ENCODE measurements around the gene TLE5.

Gene TLE5

DNA sequence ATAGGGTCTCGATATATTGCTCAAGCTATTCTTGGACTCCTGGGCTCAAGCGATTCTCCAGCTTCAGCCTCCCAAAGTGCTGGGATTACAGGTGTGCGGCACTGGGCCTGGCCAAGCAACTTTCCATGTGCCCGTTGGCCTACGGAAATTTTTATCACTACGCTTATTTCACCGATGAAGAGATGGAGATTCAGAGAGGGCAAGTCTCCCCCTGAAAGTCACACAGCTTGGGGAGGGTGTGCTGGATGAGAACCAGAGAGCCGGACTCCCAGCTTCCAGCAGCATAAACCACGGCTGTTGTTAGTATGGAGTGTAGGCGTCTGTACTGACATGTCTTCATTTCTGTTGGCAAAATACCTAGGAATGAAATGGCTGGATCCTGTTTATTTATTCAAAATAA is 20.0 kb upstream of the TLE5 start:
- H3K36me3 Mint-ChIP-seq (ENCODE audit: low read depth): no peaks in the 10 kb centered on the region
- peaks cover 20% of the 10 kb centered on the region for H3K27me3 Mint-ChIP-seq
- no peak overlapping the region for H3K27ac Mint-ChIP-seq
- no peaks in the 10 kb centered on the region for H3K4me1 Mint-ChIP-seq (ENCODE audit: low read depth)
- intact Hi-C loops (cut with micrococcal nuclease): no loop called here
- H3K9me3 Mint-ChIP-seq: no peaks in the 10 kb centered on the region
- no peak overlapping the region for H3K4me3 Mint-ChIP-seq

DNA sequence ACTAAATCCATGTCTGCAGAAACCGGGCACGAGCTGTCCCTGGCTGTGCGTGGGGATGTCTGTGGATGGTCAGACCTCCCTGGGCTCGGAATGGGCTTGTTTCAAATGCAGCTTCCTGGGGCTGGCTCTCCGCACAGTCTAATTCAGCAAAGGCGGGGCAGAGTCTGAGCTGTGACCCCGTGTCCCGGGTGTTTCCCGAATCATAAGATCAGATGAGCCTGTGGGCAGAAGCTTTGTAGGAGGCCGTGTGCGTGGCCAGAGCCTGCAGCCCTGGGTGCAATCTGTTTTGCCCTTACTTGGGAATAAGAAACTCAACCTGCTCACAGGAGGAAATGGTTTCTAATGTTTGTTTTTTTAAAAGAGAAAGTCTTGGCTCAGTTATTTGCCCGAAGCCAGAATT is 18.0 kb upstream of the TLE5 start:
- Mint-ChIP-seq H3K9me3 (no peaks in the 10 kb centered on the region), H3K4me3 (no peak overlapping the region)
- intact Hi-C loops (cut with micrococcal nuclease): no loop called here

DNA sequence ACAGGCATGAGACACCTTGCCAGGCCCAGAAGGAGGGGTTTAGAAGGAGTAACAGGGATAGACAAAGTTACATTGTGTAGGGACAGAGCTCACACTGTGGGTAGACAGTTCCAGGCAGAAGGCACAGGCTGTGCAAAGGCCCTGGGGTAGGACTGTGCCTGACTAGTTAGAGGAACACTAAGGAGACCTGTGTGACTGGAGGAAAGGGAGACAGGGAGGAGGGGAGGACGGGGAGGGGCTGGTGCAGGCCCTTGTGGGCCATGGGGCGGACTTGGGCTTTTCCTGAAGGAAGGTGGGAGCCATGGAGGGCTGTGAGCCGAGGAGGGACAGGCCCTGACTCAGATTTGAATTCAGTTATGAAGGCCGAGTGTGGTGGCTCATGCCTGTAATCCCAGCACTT is 17.3 kb upstream of the TLE5 start:
- H3K36me3 Mint-ChIP-seq (ENCODE audit: low read depth): no peaks in the 10 kb centered on the region
- H3K4me1 Mint-ChIP-seq (ENCODE audit: low read depth): peaks cover 11% of the 10 kb centered on the region
- no peak overlapping the region for H3K4me3 Mint-ChIP-seq
- H3K9me3 Mint-ChIP-seq: no peaks in the 10 kb centered on the region
- intact Hi-C loops (cut with micrococcal nuclease): no loop called here
- no peak overlapping the region for H3K27ac Mint-ChIP-seq
- H3K27me3 Mint-ChIP-seq: peaks cover 34% of the 10 kb centered on the region

More for the DNA sequence above, 18.0 kb upstream of the TLE5 start:
- Mint-ChIP-seq H3K27me3 (peaks cover 29% of the 10 kb centered on the region), H3K27ac (no peak overlapping the region), H3K4me1 (ENCODE audit: low read depth) (peaks cover 10% of the 10 kb centered on the region), H3K36me3 (ENCODE audit: low read depth) (no peaks in the 10 kb centered on the region)

DNA sequence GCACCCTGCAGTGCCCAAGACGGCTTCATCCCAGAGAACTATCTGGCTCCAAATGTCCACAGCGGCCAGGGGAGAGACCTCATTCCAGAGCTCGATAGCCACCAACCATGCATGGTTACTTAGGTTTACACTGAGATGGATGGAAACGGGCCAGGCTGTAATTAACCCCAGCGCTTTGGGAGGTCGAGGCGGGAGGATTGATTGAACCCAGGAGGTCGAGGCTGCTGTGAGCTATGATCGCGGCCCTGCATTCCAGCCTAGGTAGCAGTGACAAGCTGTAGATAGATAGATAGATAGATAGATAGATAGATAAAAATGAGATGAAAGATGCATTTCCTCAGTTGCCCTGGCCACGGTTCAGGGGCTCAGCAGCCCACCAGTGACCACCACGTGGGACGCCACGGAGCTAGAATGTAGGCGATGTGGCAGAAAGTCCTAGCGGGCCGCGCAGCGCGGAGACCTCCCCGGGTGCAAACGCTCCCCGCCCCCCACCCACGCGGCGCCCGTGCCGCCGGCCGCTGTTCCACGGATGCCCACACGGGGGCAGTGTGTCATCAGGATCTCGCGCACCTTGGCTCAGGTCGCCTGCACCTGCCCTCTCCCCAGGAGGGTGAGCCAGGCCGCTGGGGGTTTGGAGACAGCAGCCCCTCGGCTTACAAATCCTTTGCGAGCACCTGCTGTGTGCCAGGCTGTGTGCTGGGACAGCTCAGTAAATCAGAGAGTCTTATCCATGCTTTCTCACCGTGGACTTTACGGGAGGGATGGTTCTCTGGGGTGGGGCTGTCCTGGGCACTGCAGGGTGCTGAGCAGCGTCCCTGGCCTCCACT is 13.5 kb upstream of the TLE5 start:
- peaks cover 18% of the 10 kb centered on the region for H3K4me1 Mint-ChIP-seq (ENCODE audit: low read depth)
- no peak overlapping the region for H3K4me3 Mint-ChIP-seq
- intact Hi-C loops (cut with micrococcal nuclease): loop anchor here (2.0 kb wide), 1 partner anchor 29 kb away; no protein-coding TSS in a partner anchor
- H3K27ac Mint-ChIP-seq: no peak overlapping the region
- no peaks in the 10 kb centered on the region for H3K36me3 Mint-ChIP-seq (ENCODE audit: low read depth)
- H3K27me3 Mint-ChIP-seq: peaks cover 32% of the 10 kb centered on the region
- H3K9me3 Mint-ChIP-seq: no peaks in the 10 kb centered on the region

DNA sequence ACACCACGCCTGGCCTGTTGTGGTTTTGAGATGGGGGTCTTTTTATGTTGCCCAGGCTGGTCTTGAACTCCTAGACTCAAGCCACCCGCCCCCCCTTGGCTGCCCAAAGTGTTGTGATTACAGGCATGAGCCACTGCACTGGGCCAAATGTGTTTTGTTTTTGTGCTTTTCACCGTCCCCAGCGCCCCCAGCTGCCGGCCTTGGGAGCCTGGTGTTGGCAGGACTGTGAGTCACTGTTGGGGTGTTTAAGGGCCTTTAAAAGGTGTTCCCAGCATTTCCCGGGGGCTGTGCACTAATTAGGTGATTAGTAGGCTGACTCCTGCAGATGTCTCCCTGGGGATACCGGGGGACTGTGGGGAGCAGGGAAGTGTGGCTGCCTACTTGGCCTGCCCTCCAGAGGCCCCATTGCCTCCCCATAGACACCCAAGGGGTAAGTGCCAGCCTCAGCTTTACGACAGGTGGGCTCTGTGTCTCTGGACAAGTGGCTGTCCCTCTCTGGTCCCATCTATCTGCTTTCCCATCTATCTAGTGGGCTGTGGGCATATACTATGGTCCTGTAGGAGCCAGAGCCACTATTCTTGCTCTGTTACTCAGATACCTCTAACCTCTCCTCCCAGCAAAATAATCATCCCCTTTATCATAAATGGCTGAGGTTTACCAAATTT is 11.8 kb upstream of the TLE5 start:
- Mint-ChIP-seq H3K9me3 (no peaks in the 10 kb centered on the region), H3K4me1 (ENCODE audit: low read depth) (peaks cover 18% of the 10 kb centered on the region), H3K27me3 (peaks cover 30% of the 10 kb centered on the region), H3K27ac (no peak overlapping the region), H3K36me3 (ENCODE audit: low read depth) (no peaks in the 10 kb centered on the region), H3K4me3 (no peak overlapping the region)
- intact Hi-C loops (cut with micrococcal nuclease): no loop called here

DNA sequence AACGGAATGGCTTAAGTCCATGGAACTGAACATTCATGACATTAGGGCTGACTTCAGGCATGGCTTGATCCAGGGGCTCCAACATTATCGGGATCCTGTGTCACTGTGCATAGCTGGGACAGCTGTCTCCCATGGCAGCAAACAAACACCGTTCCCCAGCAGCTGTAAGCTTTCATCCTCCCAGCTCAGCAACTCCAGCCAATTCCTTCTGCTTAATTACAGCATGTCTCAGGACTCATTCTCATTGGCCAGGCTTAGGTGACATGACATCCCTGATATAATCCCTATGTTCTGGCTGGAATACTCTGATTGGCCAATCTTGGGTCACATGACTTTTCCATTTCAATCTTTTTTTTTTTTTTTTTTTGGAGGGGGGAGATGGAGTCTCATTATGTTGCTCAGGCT is 10.9 kb upstream of the TLE5 start:
- no peaks in the 10 kb centered on the region for H3K36me3 Mint-ChIP-seq (ENCODE audit: low read depth)
- H3K9me3 Mint-ChIP-seq: no peaks in the 10 kb centered on the region
- H3K4me3 Mint-ChIP-seq: no peak overlapping the region
- intact Hi-C loops (cut with micrococcal nuclease): no loop called here
- peaks cover 18% of the 10 kb centered on the region for H3K4me1 Mint-ChIP-seq (ENCODE audit: low read depth)
- peaks cover 34% of the 10 kb centered on the region for H3K27me3 Mint-ChIP-seq
- H3K27ac Mint-ChIP-seq: no peak overlapping the region

DNA sequence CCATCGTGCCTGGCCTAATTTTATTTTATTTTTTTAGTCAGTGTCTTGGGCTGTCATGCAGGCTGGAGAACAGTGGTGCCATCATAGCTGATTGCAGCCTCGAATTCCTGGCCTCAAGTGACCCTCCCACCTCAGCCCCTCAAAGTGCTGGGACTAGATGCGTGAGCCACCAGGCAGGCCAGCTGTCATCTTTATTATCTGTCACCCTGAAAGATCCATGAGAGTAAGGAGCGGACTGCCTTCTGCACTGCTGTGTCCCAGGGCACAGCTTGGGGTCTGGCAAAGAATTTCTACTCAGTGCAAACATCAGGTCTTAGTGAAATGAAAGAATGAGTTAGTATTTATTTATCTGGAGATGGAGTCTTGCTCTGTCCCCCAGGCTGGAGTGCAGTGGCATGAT is 9.5 kb upstream of the TLE5 start:
- intact Hi-C loops (cut with micrococcal nuclease): no loop called here
- no peaks in the 10 kb centered on the region for H3K9me3 Mint-ChIP-seq
- no peak overlapping the region for H3K4me3 Mint-ChIP-seq
- H3K4me1 Mint-ChIP-seq (ENCODE audit: low read depth): peaks cover 18% of the 10 kb centered on the region
- H3K36me3 Mint-ChIP-seq (ENCODE audit: low read depth): no peaks in the 10 kb centered on the region
- no peak overlapping the region for H3K27ac Mint-ChIP-seq
- peaks cover 40% of the 10 kb centered on the region for H3K27me3 Mint-ChIP-seq

DNA sequence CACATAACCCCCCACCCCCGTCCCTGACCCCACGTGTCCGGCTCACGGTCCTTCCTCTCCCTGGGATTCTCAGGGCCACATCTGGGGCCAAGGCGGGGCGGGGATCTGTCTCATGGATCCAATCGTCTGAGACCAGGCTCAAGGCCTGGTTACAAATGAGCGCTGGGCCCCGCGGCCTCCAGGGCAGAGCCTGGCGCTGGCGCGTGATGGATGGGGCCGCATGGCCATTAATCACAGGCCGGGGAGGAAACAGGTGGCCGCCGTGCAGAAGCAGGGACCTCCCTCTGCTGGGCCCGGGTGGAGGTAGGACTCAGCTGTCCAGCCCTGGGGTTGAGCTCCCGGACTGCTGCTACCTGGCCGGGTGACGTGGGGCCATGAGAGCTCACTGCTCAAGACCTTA is 5.8 kb upstream of the TLE5 start:
- peaks cover 27% of the 10 kb centered on the region for H3K27me3 Mint-ChIP-seq
- H3K9me3 Mint-ChIP-seq: no peaks in the 10 kb centered on the region
- intact Hi-C loops (cut with micrococcal nuclease): no loop called here
- H3K36me3 Mint-ChIP-seq (ENCODE audit: low read depth): peaks cover under 1% of the 10 kb centered on the region
- H3K4me1 Mint-ChIP-seq (ENCODE audit: low read depth): peaks cover 12% of the 10 kb centered on the region
- no peak overlapping the region for H3K4me3 Mint-ChIP-seq
- no peak overlapping the region for H3K27ac Mint-ChIP-seq

DNA sequence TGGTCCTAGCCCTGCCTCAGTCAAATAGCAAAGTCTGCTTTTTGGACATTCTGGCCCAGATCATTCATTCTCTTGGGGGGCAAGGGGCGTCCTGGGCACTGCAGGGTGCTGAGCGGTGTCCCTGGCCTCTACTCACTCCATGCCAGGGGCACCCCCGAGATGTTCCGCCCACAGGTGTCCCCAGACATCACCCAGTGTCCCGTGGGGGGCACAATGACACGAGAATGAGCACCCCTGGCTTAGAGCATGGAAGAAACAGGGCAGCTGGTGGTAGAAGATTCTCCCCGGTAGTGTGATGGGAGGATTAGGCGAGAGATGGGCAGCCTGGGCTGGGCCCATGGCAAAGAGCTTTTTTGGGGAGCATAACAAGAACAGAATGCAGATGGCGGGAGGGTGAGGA is 5.3 kb upstream of the TLE5 start:
- Mint-ChIP-seq H3K9me3 (no peaks in the 10 kb centered on the region), H3K36me3 (ENCODE audit: low read depth) (peaks cover 6% of the 10 kb centered on the region), H3K27ac (no peak overlapping the region), H3K4me1 (ENCODE audit: low read depth) (peaks cover 12% of the 10 kb centered on the region), H3K27me3 (peaks cover 26% of the 10 kb centered on the region), H3K4me3 (no peak overlapping the region)
- intact Hi-C loops (cut with micrococcal nuclease): no loop called here

DNA sequence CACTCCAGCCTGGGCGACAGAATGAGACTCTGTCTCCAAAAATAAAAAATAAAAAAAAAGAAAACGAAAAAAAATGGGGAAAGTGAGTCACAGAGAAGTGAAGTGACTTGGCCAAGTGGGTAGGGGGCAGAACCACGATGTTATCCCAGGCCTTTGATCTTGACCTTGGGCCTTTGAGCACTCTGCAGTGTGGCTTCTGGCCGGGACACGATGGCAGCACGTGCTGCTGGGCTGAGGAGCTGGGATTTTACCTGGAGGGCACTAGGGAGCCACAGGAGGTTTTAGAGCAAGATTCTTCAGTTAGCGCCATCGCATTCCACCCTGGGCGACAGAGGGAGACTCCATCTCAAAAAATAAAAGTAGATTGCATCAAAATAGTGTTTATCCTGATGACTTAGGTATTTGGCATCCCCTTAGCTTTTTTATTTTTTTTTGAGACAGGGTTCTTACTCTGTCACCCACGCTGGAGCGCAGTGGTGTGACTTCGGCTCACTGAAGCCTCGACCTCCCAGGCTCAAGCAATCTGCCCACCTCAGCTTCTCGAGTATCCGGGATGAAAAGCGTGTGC is 4.3 kb upstream of the TLE5 start:
- H3K27ac Mint-ChIP-seq: no peak overlapping the region

DNA sequence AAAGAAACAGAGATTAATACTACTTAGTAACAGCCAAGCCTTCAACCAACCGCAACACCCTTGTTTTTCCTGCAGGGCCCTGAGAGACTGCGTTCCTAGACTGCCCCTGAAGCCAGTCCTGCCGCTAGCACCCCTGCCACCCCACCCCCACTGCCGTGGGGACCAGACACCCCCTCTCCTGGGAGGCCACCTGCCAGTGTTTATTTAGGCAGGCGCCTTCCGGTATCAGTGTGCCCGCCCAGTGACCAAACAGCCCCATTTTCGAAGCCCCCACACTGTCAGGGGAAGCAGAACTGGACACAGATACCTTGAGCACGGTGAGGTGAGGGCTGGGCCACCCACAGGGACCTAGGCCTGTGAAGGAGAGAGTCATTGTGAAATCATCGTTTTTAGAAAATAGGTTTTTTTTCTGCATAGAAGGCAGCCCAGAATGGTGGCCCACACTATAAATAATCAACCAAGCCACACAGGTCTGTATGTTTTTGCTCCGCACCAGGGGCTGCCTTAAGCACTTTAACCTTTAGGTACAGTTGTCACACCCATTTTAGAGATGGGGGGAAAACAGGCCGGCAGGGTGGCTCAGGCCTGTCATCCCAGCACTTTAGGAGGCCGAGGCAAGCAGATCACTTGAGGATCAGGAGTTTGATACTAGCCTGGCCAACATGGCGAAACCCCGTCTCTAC is 3.5 kb upstream of the TLE5 start:
- Mint-ChIP-seq H3K27me3 (peaks cover 26% of the 10 kb centered on the region), H3K27ac (no peak overlapping the region), H3K4me1 (ENCODE audit: low read depth) (peaks cover 16% of the 10 kb centered on the region), H3K36me3 (ENCODE audit: low read depth) (peaks cover 11% of the 10 kb centered on the region), H3K4me3 (no peak overlapping the region), H3K9me3 (no peaks in the 10 kb centered on the region)
- intact Hi-C loops (cut with micrococcal nuclease): no loop called here

More for the DNA sequence above, 4.3 kb upstream of the TLE5 start:
- H3K9me3 Mint-ChIP-seq: no peaks in the 10 kb centered on the region
- intact Hi-C loops (cut with micrococcal nuclease): no loop called here
- peaks cover 9% of the 10 kb centered on the region for H3K36me3 Mint-ChIP-seq (ENCODE audit: low read depth)
- H3K4me1 Mint-ChIP-seq (ENCODE audit: low read depth): peaks cover 12% of the 10 kb centered on the region
- no peak overlapping the region for H3K4me3 Mint-ChIP-seq
- peaks cover 26% of the 10 kb centered on the region for H3K27me3 Mint-ChIP-seq

DNA sequence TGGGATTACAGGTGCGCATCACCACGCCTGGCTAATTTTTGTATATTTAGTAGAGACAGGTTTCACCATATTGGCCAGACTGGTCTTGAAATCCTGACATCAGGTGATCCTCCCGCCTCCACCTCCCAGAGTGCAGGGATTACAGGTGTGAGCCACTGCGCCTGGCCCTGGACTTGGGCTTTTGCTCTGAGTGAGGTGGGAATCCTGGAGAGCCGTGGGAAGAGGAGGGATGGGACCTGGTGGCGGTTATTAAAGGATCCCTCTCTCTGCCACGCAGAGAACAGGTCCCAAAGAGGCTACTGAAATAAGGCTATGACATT is 1.7 kb upstream of the TLE5 start:
- Mint-ChIP-seq H3K4me3 (no peak overlapping the region), H3K27ac (peak overlapping the region; percentile 98), H3K4me1 (ENCODE audit: low read depth) (peaks cover 25% of the 10 kb centered on the region), H3K36me3 (ENCODE audit: low read depth) (peaks cover 29% of the 10 kb centered on the region), H3K27me3 (peaks cover 23% of the 10 kb centered on the region), H3K9me3 (no peaks in the 10 kb centered on the region)
- intact Hi-C loops (cut with micrococcal nuclease): no loop called here

DNA sequence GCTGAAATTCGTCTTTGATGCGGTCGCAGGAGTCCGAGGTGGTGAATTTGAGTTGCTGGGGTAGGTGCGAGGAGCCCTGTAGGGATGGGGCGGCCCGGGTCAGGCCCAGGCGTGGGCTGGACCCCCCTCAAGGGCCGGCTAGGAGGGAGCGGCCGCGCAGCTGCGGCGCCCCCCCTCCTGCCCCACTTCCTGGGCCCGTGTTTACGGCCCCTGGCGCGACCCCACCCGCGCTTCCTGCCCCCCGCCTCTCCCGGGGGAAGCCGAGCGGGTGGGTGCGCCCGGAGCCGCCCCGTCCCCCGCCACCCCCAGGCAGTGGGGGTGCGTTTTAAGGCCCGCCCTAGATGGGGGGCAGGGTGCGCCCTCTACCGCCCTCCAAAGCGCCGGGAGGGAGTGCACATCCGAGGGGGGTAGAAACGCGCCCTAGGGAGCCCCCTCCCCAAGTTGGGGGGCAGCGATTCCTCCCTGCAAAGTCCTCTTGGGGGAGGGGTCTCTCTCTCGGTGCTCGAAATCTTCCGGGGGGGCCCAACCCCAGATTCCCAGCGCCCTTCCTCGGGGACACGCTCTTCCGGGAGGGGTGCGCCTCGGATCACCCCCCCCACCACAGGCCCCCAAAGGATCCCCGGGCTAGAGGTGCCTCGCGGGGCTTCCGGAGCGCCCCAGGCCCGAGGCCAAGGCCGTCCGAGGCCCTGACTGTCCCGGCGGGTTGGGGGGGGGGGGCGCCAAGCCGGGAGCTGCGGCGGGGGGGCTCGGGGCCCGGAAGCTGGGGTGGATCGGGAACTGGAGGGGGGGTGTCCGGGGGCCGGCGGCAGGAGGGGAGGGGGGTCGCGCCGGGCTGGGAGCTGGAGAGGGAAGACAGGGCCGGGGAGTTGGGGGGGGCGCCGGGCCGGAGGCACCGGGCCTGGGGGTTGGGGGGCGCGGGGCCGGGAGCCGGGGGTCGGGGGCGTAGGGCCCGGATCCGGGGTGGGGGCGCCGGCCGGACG is 823 bp downstream of the TLE5 start:
- peaks cover 46% of the 10 kb centered on the region for H3K4me1 Mint-ChIP-seq (ENCODE audit: low read depth)
- H3K27me3 Mint-ChIP-seq: peaks cover 2% of the 10 kb centered on the region
- peak overlapping the region; percentile 77 for H3K27ac Mint-ChIP-seq
- H3K9me3 Mint-ChIP-seq: no peaks in the 10 kb centered on the region
- H3K4me3 Mint-ChIP-seq: peak overlapping the region; percentile 70
- peaks cover 54% of the 10 kb centered on the region for H3K36me3 Mint-ChIP-seq (ENCODE audit: low read depth)
- intact Hi-C loops (cut with micrococcal nuclease): no loop called here
